H1 (cell line): ENCODE data around the gene TNS3. TPM values are rescaled to one million over a fixed set of nuclear protein-coding genes. Genes with fewer than 3 reads are reported as not detected.

Experiments
- CREB1 ChIP-seq: IDR thresholded peaks from 2 replicates; pipeline ENCODE4 v1.6.1; 2012; ENCODE audit warnings: inconsistent platforms
- RBBP5 ChIP-seq: IDR thresholded peaks from 2 replicates; pipeline ENCODE4 v1.7.1; 2012; ENCODE audit warnings: low read depth, mild to moderate bottlenecking, inconsistent platforms, low read length, moderate library complexity, borderline replicate concordance
- SIRT6 ChIP-seq: IDR thresholded peaks from one replicate; pipeline ENCODE4 v1.7.1; 2012; ENCODE audit warnings: low read length, inconsistent platforms
- polyA plus RNA-seq, 7 experiments: library from polyadenylated mRNA; depleted of rRNA in 3 of 7; stranded (reverse) in 5 of 7; unstranded in 2 of 7; fragments of >200 nt in 5 of 7; fragments of 200-250 nt in 2 of 7; gene quantifications; 1 replicate in 5 of 7; 2 replicates in 1 of 7; 4 replicates in 1 of 7; pipeline versions ENCODE4 v1.2.1 to v1.2.3, GENCODE V29; 2011 to 2013; ENCODE audit warnings: missing spikeins in 2 of 7, mixed read lengths in 2 of 7
- total RNA-seq: library from RNA; stranded (reverse); fragmentation: NEBNext Ultra II Directional; extraction: Animal tissue kit (Norgen Biotek cat#: 25700); gene quantifications from 2 replicates; pipeline ENCODE4 v1.2.1, GENCODE V29; 2021

The TNS3 gene
- total and polyA plus RNA-seq, 2 of the 8 experiments (the other 6 are each of a cell fraction or from before 2014, with no cell fraction given): 11.9 to 24.2 TPM

DNA sequence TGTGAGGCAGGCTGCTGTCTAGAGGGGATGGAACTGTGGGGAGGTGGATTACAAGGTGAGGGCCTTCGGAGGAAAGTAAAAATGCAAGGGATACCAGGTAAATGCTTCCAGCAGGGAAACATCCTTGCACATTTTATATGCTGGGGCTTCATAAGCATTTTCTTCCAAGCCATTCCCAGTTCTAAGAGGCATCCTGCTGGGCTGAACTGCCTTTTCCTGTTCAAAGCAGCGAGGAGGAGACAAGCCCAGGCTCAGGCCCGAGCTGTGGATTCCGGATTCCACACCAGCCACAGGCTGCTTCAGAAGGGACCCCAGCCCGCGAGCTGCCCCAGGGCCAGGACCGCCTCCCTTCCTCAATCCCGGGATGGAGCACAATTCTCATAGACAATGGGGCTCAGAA, 249.7 kb downstream of the TNS3 start (continued):
- TF ChIP-seq RBBP5: no peak
- TF ChIP-seq CREB1: no peak
- no peak for TF ChIP-seq SIRT6
